ENCODE measurements around the gene UBE2F. TPM values are rescaled to one million over a fixed set of nuclear protein-coding genes. Genes with fewer than 3 reads are reported as not detected.

The UBE2F gene
- total and polyA plus RNA-seq, 9 of the 15 experiments (the other 6 are each of a cell fraction or from before 2014, with no cell fraction given): 18.1 to 88.1 (median 53.0) TPM

DNA sequence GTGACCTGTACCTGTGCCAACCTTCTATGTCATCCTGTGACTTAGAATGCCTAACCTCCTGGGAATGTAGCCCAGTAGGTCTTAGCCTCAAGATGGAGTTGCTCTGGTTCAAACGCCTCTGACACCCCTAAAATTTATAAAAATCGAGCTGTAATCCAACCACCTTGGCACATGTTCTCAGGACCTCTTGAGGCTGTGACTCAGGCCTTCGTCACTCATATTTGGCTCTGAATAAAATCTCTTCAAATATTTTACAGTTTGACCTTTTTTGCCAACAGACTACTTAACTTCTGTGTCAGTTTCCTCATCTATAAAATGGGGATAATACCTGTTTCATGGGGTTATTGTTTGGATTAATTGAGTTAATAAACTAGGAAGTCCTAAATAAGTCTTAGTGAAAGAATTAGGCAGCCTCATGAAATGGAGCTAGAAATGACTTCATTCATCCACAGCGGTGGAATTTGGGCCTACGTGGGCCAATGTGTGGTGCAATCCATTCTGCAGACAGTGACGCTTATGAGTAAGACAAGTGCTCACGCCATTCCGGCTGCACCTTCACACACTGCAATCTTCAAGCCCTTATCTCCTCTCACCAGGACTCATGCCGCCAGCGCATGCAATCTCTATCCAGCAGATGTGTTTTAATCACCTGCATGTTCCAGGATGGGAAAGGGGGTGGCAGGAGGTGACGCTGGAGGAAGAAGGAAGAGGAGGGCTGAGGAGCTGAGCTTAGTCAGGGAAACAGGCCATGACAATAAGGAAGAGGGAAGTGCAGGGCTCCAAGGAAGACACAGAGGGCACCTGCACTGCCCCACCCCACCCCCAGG is 2.0 kb upstream of the UBE2F start (continued):
- TF ChIP-seq ESRRA (IDR thresholded peaks at IDR 0.05; ENCODE audit: borderline replicate concordance, low read depth) (no peak; the same call in 1 of the 2 replicates), ZNF695 (CRISPR knock-in tag; IDR thresholded peaks at IDR 0.05) (0 out of 2 replicates have a peak, but pooled peaks have one; percentile 50), BHLHE40 (IDR thresholded peaks at IDR 0.05; ENCODE audit: low read length) (peak; percentile 98), TEAD2 (tag; IDR thresholded peaks at IDR 0.05) (peak; percentile 92), MEF2A (IDR thresholded peaks at IDR 0.05; ENCODE audit: control insufficient read depth, low read depth, low read length) (peak; percentile 48; the same call in 1 of the 2 replicates), ZNF263 (CRISPR knock-in tag; IDR thresholded peaks at IDR 0.05; ENCODE audit: borderline replicate concordance) (peak; percentile 42; the same call in 1 of the 2 replicates), DPF2 (IDR thresholded peaks at IDR 0.05) (peak; percentile 99), ZNF77 (CRISPR knock-in tag; IDR thresholded peaks at IDR 0.05) (no peak), MIER1 (IDR thresholded peaks at IDR 0.05; ENCODE audit: low read depth) (no peak), SRF (CRISPR knock-in tag; IDR thresholded peaks at IDR 0.05) (peak; percentile 16 to 62; a peak in 3 of 4 replicates), MXI1 (IDR thresholded peaks at IDR 0.05; ENCODE audit: low read depth, low read length) (no peak), ZNF12 (CRISPR knock-in tag; IDR thresholded peaks at IDR 0.05) (no peak), EZH2 (IDR thresholded peaks at IDR 0.05; ENCODE audit: borderline replicate concordance, low read depth, low read length) (no peak), SAFB (IDR thresholded peaks at IDR 0.05; ENCODE audit: borderline replicate concordance, low read depth, low read length) (no peak), SIN3A (IDR thresholded peaks at IDR 0.05; ENCODE audit: borderline replicate concordance in 2 of 2, control insufficient read depth in 1 of 2, low read depth in 2 of 2, low read length in 2 of 2) (no peak), NR3C1 (CRISPR knock-in tag; IDR thresholded peaks at IDR 0.05) (no peak), NFIX (CRISPR knock-in tag; IDR thresholded peaks at IDR 0.05; ENCODE audit: low read depth) (peak; percentile 55), ADNP (tag; IDR thresholded peaks at IDR 0.05) (peak; percentile 96), HIVEP1 (CRISPR knock-in tag; IDR thresholded peaks at IDR 0.05) (peak; percentile 93)
- TF ChIP-seq, protein P1, sequence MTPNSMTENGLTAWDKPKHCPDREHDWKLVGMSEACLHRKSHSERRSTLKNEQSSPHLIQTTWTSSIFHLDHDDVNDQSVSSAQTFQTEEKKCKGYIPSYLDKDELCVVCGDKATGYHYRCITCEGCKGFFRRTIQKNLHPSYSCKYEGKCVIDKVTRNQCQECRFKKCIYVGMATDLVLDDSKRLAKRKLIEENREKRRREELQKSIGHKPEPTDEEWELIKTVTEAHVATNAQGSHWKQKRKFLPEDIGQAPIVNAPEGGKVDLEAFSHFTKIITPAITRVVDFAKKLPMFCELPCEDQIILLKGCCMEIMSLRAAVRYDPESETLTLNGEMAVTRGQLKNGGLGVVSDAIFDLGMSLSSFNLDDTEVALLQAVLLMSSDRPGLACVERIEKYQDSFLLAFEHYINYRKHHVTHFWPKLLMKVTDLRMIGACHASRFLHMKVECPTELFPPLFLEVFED (CRISPR knock-in tag; conservative IDR thresholded peaks at IDR 0.05): peak; percentile 88
- TF ChIP-seq, protein P2, sequence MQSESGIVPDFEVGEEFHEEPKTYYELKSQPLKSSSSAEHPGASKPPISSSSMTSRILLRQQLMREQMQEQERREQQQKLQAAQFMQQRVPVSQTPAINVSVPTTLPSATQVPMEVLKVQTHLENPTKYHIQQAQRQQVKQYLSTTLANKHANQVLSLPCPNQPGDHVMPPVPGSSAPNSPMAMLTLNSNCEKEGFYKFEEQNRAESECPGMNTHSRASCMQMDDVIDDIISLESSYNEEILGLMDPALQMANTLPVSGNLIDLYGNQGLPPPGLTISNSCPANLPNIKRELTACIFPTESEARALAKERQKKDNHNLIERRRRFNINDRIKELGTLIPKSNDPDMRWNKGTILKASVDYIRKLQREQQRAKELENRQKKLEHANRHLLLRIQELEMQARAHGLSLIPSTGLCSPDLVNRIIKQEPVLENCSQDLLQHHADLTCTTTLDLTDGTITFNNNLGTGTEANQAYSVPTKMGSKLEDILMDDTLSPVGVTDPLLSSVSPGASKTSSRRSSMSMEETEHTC (IDR thresholded peaks at IDR 0.05): peak; percentile 80; the same call in 1 of the 2 replicates
- TF ChIP-seq, protein P3, sequence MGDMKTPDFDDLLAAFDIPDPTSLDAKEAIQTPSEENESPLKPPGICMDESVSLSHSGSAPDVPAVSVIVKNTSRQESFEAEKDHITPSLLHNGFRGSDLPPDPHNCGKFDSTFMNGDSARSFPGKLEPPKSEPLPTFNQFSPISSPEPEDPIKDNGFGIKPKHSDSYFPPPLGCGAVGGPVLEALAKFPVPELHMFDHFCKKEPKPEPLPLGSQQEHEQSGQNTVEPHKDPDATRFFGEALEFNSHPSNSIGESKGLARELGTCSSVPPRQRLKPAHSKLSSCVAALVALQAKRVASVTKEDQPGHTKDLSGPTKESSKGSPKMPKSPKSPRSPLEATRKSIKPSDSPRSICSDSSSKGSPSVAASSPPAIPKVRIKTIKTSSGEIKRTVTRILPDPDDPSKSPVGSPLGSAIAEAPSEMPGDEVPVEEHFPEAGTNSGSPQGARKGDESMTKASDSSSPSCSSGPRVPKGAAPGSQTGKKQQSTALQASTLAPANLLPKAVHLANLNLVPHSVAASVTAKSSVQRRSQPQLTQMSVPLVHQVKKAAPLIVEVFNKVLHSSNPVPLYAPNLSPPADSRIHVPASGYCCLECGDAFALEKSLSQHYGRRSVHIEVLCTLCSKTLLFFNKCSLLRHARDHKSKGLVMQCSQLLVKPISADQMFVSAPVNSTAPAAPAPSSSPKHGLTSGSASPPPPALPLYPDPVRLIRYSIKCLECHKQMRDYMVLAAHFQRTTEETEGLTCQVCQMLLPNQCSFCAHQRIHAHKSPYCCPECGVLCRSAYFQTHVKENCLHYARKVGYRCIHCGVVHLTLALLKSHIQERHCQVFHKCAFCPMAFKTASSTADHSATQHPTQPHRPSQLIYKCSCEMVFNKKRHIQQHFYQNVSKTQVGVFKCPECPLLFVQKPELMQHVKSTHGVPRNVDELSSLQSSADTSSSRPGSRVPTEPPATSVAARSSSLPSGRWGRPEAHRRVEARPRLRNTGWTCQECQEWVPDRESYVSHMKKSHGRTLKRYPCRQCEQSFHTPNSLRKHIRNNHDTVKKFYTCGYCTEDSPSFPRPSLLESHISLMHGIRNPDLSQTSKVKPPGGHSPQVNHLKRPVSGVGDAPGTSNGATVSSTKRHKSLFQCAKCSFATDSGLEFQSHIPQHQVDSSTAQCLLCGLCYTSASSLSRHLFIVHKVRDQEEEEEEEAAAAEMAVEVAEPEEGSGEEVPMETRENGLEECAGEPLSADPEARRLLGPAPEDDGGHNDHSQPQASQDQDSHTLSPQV (IDR thresholded peaks at IDR 0.05): peak; percentile 99

Measured in K562 (cell line).